Measurements from ENCODE around the gene DTX4. TPM values are rescaled to one million over a fixed set of nuclear protein-coding genes. Genes with fewer than 3 reads are reported as not detected.

The DTX4 gene
- total RNA-seq, 1 experiment from 2014 or later: 4.2 TPM

GRCh38 chr11:59189986-59190385 lies 18.1 kb downstream of the DTX4 start:
- TF ChIP-seq CTCF (IDR thresholded peaks at IDR 0.05; ENCODE audit: unreplicated experiment): no peak
- intact Hi-C loops (cut with micrococcal nuclease): no loop called here
- no TSS peak for BruUV-seq (replicated peaks)
- H3K4me1 Mint-ChIP-seq (ENCODE audit: insufficient read depth, unreplicated experiment): peaks cover 14% of the 10 kb centered on the region
- no peaks in the 10 kb centered on the region for H3K9me3 Mint-ChIP-seq (ENCODE audit: unreplicated experiment)
- H3K36me3 Mint-ChIP-seq (ENCODE audit: insufficient read depth, unreplicated experiment): peaks cover 39% of the 10 kb centered on the region
- no peak for DNase-seq (ENCODE audit: unreplicated experiment)
- no peak overlapping the region for H3K4me3 Mint-ChIP-seq (ENCODE audit: unreplicated experiment)
- POLR2A ChIA-PET: no interaction called here
- H3K27me3 Mint-ChIP-seq (ENCODE audit: insufficient read depth, unreplicated experiment): no peaks in the 10 kb centered on the region
- H3K27ac Mint-ChIP-seq (ENCODE audit: low read depth, unreplicated experiment): no peak overlapping the region
- CTCF ChIA-PET: interaction anchor here (0.6 to 27.3 kb wide), 10 partner anchors 8 to 419 kb away, joined by 3 to 530 read pairs (median 4); partner anchors contain the start of gene DTX4

- Mint-ChIP-seq H3K36me3 (ENCODE audit: insufficient read depth, unreplicated experiment) (peaks cover 48% of the 10 kb centered on the region), H3K27ac (ENCODE audit: low read depth, unreplicated experiment) (no peak overlapping the region), H3K4me1 (ENCODE audit: insufficient read depth, unreplicated experiment) (peaks cover 14% of the 10 kb centered on the region), H3K9me3 (ENCODE audit: unreplicated experiment) (no peaks in the 10 kb centered on the region), H3K4me3 (ENCODE audit: unreplicated experiment) (no peak overlapping the region), H3K27me3 (ENCODE audit: insufficient read depth, unreplicated experiment) (no peaks in the 10 kb centered on the region)
- POLR2A ChIA-PET: interaction anchor here (0.5 to 1.2 kb wide), 2 partner anchors 16 to 18 kb away, joined by 4 read pairs; no protein-coding TSS in a partner anchor
- no peak for DNase-seq (ENCODE audit: unreplicated experiment)
- BruUV-seq (replicated peaks): no TSS peak
- CTCF ChIA-PET: interaction anchor here (17.4 to 27.3 kb wide), 2 partner anchors 15 to 17 kb away, joined by 223 to 530 read pairs; partner anchors contain the start of gene DTX4
- TF ChIP-seq CTCF (IDR thresholded peaks at IDR 0.05; ENCODE audit: unreplicated experiment): no peak
- intact Hi-C loops (cut with micrococcal nuclease): no loop called here
Observed at GRCh38 chr11:59191095-59191494, 19.2 kb downstream of the DTX4 start.

- Mint-ChIP-seq H3K4me3 (ENCODE audit: unreplicated experiment) (no peak overlapping the region), H3K36me3 (ENCODE audit: insufficient read depth, unreplicated experiment) (peaks cover 48% of the 10 kb centered on the region)
- POLR2A ChIA-PET: interaction anchor here (1.2 kb wide), 1 partner anchor 17 kb away, joined by 4 read pairs; no protein-coding TSS in a partner anchor
Observed at GRCh38 chr11:59191890-59192289, 20.0 kb downstream of the DTX4 start.

GRCh38 chr11:59192446-59193020 lies 20.6 kb downstream of the DTX4 start:
- peaks cover 7% of the 10 kb centered on the region for H3K4me1 Mint-ChIP-seq (ENCODE audit: insufficient read depth, unreplicated experiment)
- intact Hi-C loops (cut with micrococcal nuclease): no loop called here
- ChIA-PET POLR2A (no interaction called here), CTCF (interaction anchor here (0.6 to 27.3 kb wide), 4 partner anchors 14 to 53 kb away, joined by 3 to 530 read pairs (median 114); partner anchors contain the start of gene DTX4)
- peaks cover 51% of the 10 kb centered on the region for H3K36me3 Mint-ChIP-seq (ENCODE audit: insufficient read depth, unreplicated experiment)
- no peak for DNase-seq (ENCODE audit: unreplicated experiment)
- no TSS peak for BruUV-seq (replicated peaks)
- no peak overlapping the region for H3K27ac Mint-ChIP-seq (ENCODE audit: low read depth, unreplicated experiment)
- no peak for TF ChIP-seq CTCF (IDR thresholded peaks at IDR 0.05; ENCODE audit: unreplicated experiment)
- no peak overlapping the region for H3K4me3 Mint-ChIP-seq (ENCODE audit: unreplicated experiment)
- no peaks in the 10 kb centered on the region for H3K27me3 Mint-ChIP-seq (ENCODE audit: insufficient read depth, unreplicated experiment)
- no peaks in the 10 kb centered on the region for H3K9me3 Mint-ChIP-seq (ENCODE audit: unreplicated experiment)

More at GRCh38 chr11:59191890-59192289, 20.0 kb downstream of the DTX4 start:
- CTCF ChIA-PET: interaction anchor here (0.7 to 27.3 kb wide), 3 partner anchors 14 to 36 kb away, joined by 3 to 530 read pairs (median 223); partner anchors contain the start of gene DTX4
- Mint-ChIP-seq H3K27me3 (ENCODE audit: insufficient read depth, unreplicated experiment) (no peaks in the 10 kb centered on the region), H3K9me3 (ENCODE audit: unreplicated experiment) (no peaks in the 10 kb centered on the region), H3K4me1 (ENCODE audit: insufficient read depth, unreplicated experiment) (peaks cover 14% of the 10 kb centered on the region), H3K27ac (ENCODE audit: low read depth, unreplicated experiment) (no peak overlapping the region)
- intact Hi-C loops (cut with micrococcal nuclease): no loop called here
- DNase-seq (ENCODE audit: unreplicated experiment): no peak
- no peak for TF ChIP-seq CTCF (IDR thresholded peaks at IDR 0.05; ENCODE audit: unreplicated experiment)
- BruUV-seq (replicated peaks): no TSS peak
